Left cardiac atrium (tissue), 4 donors: ENCODE measurements around the gene FAM3A. TPM values are rescaled to one million over a fixed set of nuclear protein-coding genes. Genes with fewer than 3 reads are reported as not detected.
A peak's percentile ranks its signal among the peaks of the same experiment; 100 is the strongest.
"Not testable (repeated sequence)": the region's sequence is repeated elsewhere in the genome, so short reads cannot be mapped to it uniquely, and the experiment has no call there.

Experiments
- ATAC-seq, 2 donors: fragments of 200-7000 bp; cut with Tn5 transposase; one replicate each; pipeline ENCODE4 v1.9.1; 2020; ENCODE audit warnings: mild to moderate bottlenecking in 2 of 2, moderate library complexity in 2 of 2
- DNase-seq: peaks from one replicate; pipeline ENCODE4 v3.0.0-alpha.2; 2020
- intact Hi-C, 2 donors: fragments of 100-400 bp; cut with DNase I; formaldehyde crosslinking; loops; one replicate each; pipeline versions ENCODE4 v1.14.1 to v1.15.1; 2022 to 2023
- long read RNA-seq: library from polyadenylated mRNA; unstranded; transcript quantifications from one replicate; pipeline ENCODE4 v2.0.0, GENCODE V29; 2021
- total RNA-seq, 2 donors: library from RNA; stranded (reverse); fragmentation: NEBNext Ultra II Directional; extraction: Animal tissue kit (Norgen Biotek cat#: 25700); gene quantifications; one replicate each; pipeline ENCODE4 v1.2.1, GENCODE V29; 2021
- donor health status: DM: no; HTN: yes; CAD: no.
- donor health status: DM: no; HTN: yes; CAD: no; lungs with severe emphysema.
- donor health status: DM: yes; HTN: yes; CAD: no.
- donor health status: Dilated cardiomyopathy.

The FAM3A gene
- 10 to 100 TPM; 44.4 to 51.0 TPM for total RNA-seq
- long read RNA-seq, transcript FAM3A-208 (8 exons, 1,763 nt): minor isoform, 8 of 121 reads
- long read RNA-seq, transcript FAM3A-215 (9 exons, 1,800 nt): major isoform, 43 of 121 reads
- long read RNA-seq, transcript FAM3A-202 (10 exons, 1,712 nt): minor isoform, 25 of 121 reads
- long read RNA-seq, partial matches to known transcripts: 8 of 121 reads
- long read RNA-seq, other reads (novel, unspliced or antisense): 27 of 121 reads

- ATAC-seq: peak; percentile 97 to 98
- intact Hi-C loops: no loop called here
- DNase-seq: peak; percentile 93
Measured at GRCh38 chrX:154515966-154516655, at the start of gene FAM3A. Gene FAM3A (minus strand): TSS chrX:154516232. CDS start chrX:154515772, 460 bp downstream.

- intact Hi-C loops, DNase-seq: not testable (repeated sequence)
- ATAC-seq: peak; percentile 67 to 84
Measured at GRCh38 chrX:154562295-154562694, 46.3 kb upstream of the FAM3A start.

GRCh38 chrX:154560326-154560725 is 44.3 kb upstream of the FAM3A start:
- intact Hi-C loops, ATAC-seq, DNase-seq: not testable (repeated sequence)

- ATAC-seq, DNase-seq, intact Hi-C loops: not testable (repeated sequence)
Measured at GRCh38 chrX:154558896-154559295, 42.9 kb upstream of the FAM3A start.

- intact Hi-C loops, ATAC-seq: not testable (repeated sequence)
Measured at GRCh38 chrX:154558060-154558690, 42.1 kb upstream of the FAM3A start.

GRCh38 chrX:154552112-154552806 is 36.2 kb upstream of the FAM3A start:
- intact Hi-C loops, ATAC-seq, DNase-seq: not testable (repeated sequence)

More at GRCh38 chrX:154558060-154558690, 42.1 kb upstream of the FAM3A start:
- DNase-seq: not testable (repeated sequence)

- intact Hi-C loops: no loop called here
- no peak for ATAC-seq
- DNase-seq: no peak
Measured at GRCh38 chrX:154549766-154550165, 33.7 kb upstream of the FAM3A start.

GRCh38 chrX:154548028-154548316 is 31.9 kb upstream of the FAM3A start:
- ATAC-seq: no peak
- no peak for DNase-seq
- intact Hi-C loops: no loop called here

GRCh38 chrX:154547245-154548027 is 31.4 kb upstream of the FAM3A start, which contains the start of gene IKBKG:
Gene IKBKG (plus strand): TSS chrX:154547620. CDS start chrX:154552003, 4,383 bp downstream.
- DNase-seq (peak; percentile 89), ATAC-seq (peak; percentile 93 to 96)
- intact Hi-C loops: no loop called here

- intact Hi-C loops: no loop called here
- ATAC-seq (peak; percentile 82 to 87), DNase-seq (peak; percentile 77)
Measured at GRCh38 chrX:154546354-154547244, 30.6 kb upstream of the FAM3A start, which contains the start of gene G6PD. Gene G6PD (minus strand): TSS chrX:154546846. CDS start chrX:154546155, 691 bp downstream.

- DNase-seq: peak; percentile 19
- no peak for ATAC-seq
- intact Hi-C loops: no loop called here
Measured at GRCh38 chrX:154545673-154546274, 29.7 kb upstream of the FAM3A start.

- intact Hi-C loops: no loop called here
- no peak for ATAC-seq
- DNase-seq: no peak
Measured at GRCh38 chrX:154542723-154543424, 26.8 kb upstream of the FAM3A start.

- ATAC-seq (peak; percentile 58 to 72), DNase-seq (peak; percentile 90)
- intact Hi-C loops: no loop called here
Measured at GRCh38 chrX:154541896-154542722, 26.1 kb upstream of the FAM3A start.

GRCh38 chrX:154541589-154541895 is 25.5 kb upstream of the FAM3A start:
- DNase-seq: no peak
- ATAC-seq: no peak
- intact Hi-C loops: no loop called here

- peak in 1 of 2 donors; percentile 10 for ATAC-seq
- intact Hi-C loops: no loop called here
- DNase-seq: no peak
Measured at GRCh38 chrX:154540897-154541535, 25.0 kb upstream of the FAM3A start.

GRCh38 chrX:154540365-154540764 is 24.3 kb upstream of the FAM3A start:
- intact Hi-C loops: not testable (repeated sequence)

More at GRCh38 chrX:154540365-154540764, 24.3 kb upstream of the FAM3A start:
- not testable (repeated sequence) for ATAC-seq, DNase-seq
